ENCODE data around the gene PIK3R1. TPM values are rescaled to one million over a fixed set of nuclear protein-coding genes. Genes with fewer than 3 reads are reported as not detected.

The PIK3R1 gene
- total RNA-seq, 1 donor from 2014 or later, result 174 TPM

- no peak for DNase-seq (ENCODE audit: low spot score)
These were observed 35.8 kb downstream of the PIK3R1 start for GRCh38 chr5:68251386-68251785.

GRCh38 chr5:68251804-68252522, 36.4 kb downstream of the PIK3R1 start:
- no peak for DNase-seq (ENCODE audit: low spot score)

GRCh38 chr5:68252673-68253623, 37.4 kb downstream of the PIK3R1 start:
- no peak for DNase-seq (ENCODE audit: low spot score)

DNA sequence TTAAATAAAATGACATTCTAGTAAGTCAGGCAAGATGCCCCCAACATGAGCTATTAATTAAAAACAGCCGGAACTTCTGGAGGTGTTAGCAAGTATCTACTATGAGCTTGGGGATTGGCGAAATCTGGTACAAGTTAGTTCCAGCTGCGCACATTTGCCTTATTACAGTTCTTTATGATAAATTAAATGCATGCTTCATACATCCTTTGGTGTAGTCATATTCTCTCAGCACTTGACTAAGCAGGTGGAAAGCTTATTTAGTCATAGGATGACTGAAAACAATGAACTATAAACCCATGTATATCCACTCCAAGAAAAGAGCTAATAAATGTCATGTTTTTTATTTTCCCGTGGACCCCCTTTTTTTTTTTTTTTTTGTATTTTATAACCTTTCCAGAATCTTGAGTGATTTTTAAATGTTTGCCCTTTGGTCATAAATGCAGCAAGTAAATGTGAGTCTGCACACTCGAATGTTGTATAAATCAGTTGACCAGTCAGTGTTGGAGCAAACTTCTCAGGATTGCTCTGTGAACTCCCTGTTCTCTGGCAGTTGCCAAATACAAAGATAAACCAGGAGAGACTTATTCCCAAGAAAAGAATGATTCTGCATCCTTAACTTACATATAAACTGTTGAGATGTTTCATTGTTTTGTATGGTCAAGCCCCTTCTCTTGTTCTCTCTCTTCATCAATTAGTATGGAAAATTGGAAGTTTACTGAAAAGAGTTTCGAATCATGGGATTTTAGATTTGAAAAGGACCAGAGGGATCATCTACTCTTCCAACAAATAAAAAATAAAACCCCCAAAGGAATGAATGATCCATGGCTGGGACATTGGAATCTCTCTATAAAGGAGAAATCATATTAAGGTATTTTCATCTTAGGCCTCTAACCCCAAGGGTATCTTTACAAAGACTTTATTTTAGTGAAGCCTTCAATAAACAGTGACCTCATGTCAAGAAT, 38.3 kb downstream of the PIK3R1 start:
- DNase-seq (ENCODE audit: low spot score), result no peak

DNA sequence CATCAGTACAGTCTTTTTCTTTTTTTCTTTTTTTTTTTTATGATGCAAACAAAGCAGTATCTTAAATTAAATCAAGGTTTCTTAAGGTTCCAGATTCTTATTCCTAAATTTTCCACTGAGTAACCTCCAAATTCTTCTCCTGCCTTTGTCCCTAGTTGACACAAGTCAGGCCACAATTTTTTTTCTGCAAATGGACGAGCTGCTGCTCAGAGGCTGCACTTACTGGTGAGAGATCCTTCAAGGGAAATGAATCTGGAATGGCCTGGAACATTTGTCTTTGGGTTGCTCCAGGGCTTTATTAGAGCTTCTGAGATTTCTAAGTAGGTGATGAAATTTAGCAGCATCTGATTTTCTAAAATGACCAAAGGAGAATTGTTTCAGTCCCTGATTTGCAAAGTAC, 39.3 kb downstream of the PIK3R1 start:
- no peak for DNase-seq (ENCODE audit: low spot score)

GRCh38 chr5:68255305-68256120, 40.0 kb downstream of the PIK3R1 start:
- no peak for DNase-seq (ENCODE audit: low spot score)

GRCh38 chr5:68257210-68257609, 41.7 kb downstream of the PIK3R1 start:
- DNase-seq (ENCODE audit: low spot score), result no peak

GRCh38 chr5:68258531-68258930, 43.0 kb downstream of the PIK3R1 start:
- DNase-seq (ENCODE audit: low spot score), result no peak

DNA sequence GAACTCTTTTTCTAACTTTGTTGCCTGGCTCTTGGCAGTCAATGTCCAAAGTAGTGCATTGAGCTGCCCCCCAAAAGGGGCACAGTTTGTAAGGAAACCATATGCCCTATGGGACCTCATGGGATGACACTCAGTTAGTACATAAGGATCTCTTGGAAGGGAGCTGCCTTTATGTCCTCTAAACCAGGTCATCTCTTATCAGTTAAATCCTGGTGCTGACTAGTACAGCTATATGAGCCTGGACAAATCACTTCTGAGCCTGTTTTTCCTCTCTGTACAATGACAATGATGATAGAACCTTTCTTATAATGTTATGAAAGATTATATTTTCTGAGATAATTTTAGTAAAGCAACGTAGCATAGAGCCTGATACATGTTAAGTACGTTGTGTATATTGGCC, 44.1 kb downstream of the PIK3R1 start:
- no peak for DNase-seq (ENCODE audit: low spot score)

DNA sequence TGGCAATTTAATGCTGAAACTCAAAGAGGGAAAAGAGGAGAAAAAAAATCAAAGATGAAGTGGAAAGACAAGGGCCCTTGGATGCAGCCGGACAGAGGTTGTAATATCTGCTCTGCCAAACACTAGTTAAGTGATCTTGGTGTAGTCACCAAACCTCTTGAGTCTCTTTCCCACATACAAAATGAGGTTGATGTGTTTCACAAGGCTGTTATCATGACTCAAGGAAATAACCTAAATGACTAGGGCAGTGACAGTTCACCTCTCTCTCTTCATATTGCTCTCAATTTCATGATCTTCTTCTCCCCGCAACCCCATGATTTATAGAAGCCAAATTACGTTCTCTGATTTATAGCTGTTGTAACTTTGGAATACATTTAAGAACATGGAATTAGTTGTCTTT, 44.9 kb downstream of the PIK3R1 start:
- DNase-seq (ENCODE audit: low spot score), result no peak

DNA sequence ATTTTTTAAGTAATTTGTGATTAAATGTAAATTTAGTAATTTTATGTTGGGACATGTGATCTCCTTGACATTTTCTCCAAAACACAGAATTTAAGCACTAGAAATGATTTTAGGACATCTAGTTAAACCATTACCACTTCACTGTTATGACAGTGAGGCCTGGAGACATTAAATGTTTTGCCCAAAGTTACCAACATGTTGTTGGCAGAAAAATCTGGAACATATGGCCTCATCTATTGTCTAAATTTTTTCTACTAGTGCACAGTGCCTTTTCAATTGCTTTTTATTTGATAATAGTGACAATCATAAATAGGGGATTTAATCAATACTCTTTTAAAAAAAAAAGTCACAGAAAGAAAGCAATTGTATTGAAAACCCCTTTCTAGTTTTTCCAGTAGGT, 45.6 kb downstream of the PIK3R1 start:
- DNase-seq (ENCODE audit: low spot score), result no peak

- DNase-seq (ENCODE audit: low spot score), result no peak
These were observed 46.1 kb downstream of the PIK3R1 start for GRCh38 chr5:68261569-68262065.

DNA sequence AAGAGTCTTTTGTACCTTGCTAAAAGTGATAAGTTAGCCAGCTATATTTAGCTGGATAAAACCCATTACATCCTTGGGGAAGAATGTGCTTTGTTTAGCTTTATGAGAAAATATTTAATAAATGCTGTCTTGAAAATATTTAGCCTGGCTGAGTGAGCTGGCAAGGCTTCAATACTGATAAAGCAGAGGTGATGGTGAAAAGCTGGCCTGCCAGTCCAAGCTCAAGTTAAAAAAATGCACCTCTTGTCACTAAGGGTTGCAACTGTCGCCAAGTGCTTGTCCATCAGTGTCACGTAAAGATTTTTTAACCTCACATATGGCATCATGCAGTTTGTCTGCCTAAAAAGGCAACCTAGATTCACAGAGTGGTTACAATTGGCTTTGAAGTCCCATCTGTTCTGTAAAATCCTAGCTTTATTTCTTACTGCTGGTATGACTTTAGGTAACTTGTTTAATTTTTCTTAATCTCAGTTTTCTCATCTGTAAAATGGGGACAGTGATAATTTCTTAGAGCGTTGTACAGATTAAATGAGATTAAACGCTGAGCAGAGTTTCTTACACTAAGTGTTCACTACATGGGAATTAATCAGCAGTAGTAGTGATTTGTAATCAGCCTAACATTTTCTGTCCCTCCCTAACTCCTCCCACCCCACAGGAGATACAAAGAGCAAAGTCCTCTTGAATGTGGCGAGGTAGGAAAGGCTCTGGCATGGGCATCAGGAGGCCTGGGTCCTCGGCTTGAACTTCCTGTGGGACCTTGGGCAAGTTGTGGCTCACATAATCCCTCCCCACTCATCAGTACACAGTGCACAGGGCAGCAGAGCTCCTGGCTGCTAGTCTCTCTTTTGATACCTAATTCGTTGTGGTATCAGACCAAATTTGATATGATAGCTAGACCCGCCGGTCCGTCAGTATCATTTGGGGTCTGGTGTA, 48.7 kb downstream of the PIK3R1 start:
- no peak for DNase-seq (ENCODE audit: low spot score)

- DNase-seq (ENCODE audit: low spot score), result no peak
These were observed 49.8 kb downstream of the PIK3R1 start for GRCh38 chr5:68265347-68265746.

GRCh38 chr5:68265822-68266395, 50.4 kb downstream of the PIK3R1 start:
- no peak for DNase-seq (ENCODE audit: low spot score)

DNA sequence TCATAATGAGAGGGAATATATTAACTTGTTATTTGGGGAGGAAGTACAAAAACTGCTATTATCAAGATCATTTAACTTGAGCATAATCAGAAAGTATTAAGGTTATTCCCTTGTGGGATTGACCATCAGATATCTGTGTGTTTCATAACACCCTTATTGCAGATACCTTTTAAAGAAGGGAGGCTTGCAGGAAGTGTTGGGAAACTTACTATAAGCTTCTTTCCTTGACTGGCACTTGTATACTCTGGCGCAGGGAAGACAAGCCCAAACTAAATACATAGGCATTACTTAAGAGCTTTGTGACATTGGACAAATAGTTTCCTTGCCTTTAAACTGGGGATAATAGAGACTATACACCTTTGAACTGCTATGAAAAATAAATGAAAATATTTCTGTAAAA, 50.9 kb downstream of the PIK3R1 start:
- no peak for DNase-seq (ENCODE audit: low spot score)

DNA sequence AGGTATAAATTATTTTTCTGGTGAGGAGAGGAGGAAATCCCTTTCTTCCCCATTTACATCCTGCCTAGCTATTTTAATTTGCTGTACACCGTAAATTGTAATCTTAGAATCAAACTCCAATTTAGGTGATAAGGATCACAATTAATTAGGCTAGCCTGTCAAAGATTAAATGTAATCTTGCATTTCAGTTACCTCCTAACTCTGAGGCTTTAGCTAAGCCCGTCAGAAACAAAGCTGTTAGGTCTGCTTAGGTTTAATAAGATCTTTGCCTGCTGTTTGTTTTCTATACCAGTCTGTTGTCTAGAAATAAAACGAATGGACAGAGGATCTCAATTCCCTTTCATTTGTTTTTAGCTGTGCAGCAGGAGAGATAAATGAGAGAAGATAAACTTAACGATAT, 51.5 kb downstream of the PIK3R1 start:
- DNase-seq (ENCODE audit: low spot score), result no peak

- no peak for DNase-seq (ENCODE audit: low spot score)
These were observed 52.7 kb downstream of the PIK3R1 start for GRCh38 chr5:68268101-68268851.

Data from mesenteric fat pad (tissue), 1 donor.